ENCODE results near the gene HOXC12.

Gene HOXC12

GRCh38 chr12:53927220-53928029, 27.3 kb upstream of the HOXC12 start:
- Histone ChIP-seq H2BK5ac (ENCODE audit: low read depth, low read length, poor library complexity) (no peak overlapping the region), H3K27me3 (ENCODE audit: insufficient read depth, low read length) (peaks cover 63% of the 10 kb centered on the region), H3K79me2 (ENCODE audit: control insufficient read depth, insufficient read depth, low read length, poor library complexity) (no peaks in the 10 kb centered on the region), H4K91ac (ENCODE audit: low read depth, low read length) (peak overlapping the region; percentile 2), H2BK12ac (ENCODE audit: low read length) (no peak overlapping the region), H3K36me3 (ENCODE audit: control insufficient read depth in 1 of 2, insufficient read depth in 2 of 2, low read length in 2 of 2) (no peaks in the 10 kb centered on the region), H4K12ac (ENCODE audit: low read depth, low read length) (no peak overlapping the region), H3K23ac (ENCODE audit: low read length) (peak overlapping the region; percentile 2), H3K4me2 (ENCODE audit: low read length) (peak overlapping the region; percentile 22), H3K4ac (ENCODE audit: low read depth, low read length) (no peak overlapping the region), H3K14ac (ENCODE audit: low read length) (no peak overlapping the region), H4K8ac (ENCODE audit: low read depth, low read length) (no peak overlapping the region), H3K4me1 (ENCODE audit: control insufficient read depth in 1 of 2, insufficient read depth in 2 of 2, low read length in 2 of 2) (peaks cover 0 to 6% of the 10 kb centered on the region in 2 experiments), H3K9ac (ENCODE audit: low read length) (no peak overlapping the region), H3K4me3 (ENCODE audit: low read depth, low read length) (no peak overlapping the region), H3K27ac (ENCODE audit: low read depth, low read length) (no peak overlapping the region), H3K9me3 (ENCODE audit: insufficient read depth, low read depth, low read length) (peaks cover 7% of the 10 kb centered on the region), H2BK120ac (ENCODE audit: insufficient read depth, low read length, poor library complexity) (no peak overlapping the region), H2AK5ac (ENCODE audit: low read length) (no peak overlapping the region), H2AFZ (ENCODE audit: insufficient read depth, low read length, poor library complexity) (no peak overlapping the region), H3K18ac (ENCODE audit: low read length) (no peak overlapping the region), H3K79me1 (ENCODE audit: low read length) (no peaks in the 10 kb centered on the region)
- no CpG with 5 or more reads among the region's 45 CpGs for WGBS (ENCODE audit: extremely low coverage, insufficient coverage, insufficient read length)
- DNase-seq, result no peak

DNA sequence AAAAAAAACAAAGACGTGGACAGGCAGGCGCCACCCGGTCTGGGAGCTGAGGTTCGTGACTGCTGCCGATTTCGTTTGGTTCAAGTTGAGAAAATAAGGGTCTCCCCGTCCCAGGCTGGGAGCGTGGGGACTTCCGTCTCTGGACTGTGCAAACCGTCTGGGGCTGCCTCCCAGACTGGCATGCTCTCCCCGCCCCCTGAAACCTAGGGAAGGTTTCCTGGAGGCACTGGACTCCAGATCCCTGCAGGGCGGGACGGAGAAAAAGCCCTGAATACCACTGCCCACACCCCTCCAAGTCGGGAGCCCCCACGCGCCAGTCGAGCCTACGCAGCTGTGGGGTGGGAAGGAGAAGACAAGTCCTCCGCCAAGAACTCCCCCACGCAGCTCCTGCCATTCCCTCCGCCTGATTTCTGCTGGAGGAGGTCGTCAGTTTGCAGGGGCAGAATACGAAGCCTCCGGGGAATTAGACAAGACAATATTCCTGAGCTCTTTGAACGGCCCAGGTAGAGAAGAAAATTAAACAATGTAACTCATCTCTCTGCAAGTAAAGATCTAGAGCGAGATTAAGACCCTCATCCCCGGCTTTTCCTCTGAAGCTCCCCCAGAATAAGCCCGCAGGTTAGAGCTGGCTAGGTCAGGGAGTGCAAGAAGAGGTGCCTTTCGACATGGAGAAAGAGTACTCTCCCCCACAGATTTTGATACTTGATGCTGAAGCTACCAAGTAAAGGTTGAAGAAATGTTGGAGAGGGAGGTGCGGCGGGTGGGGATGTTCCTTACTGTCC, 26.5 kb upstream of the HOXC12 start:
- H3K18ac ChIP-seq (ENCODE audit: low read length), result no peak overlapping the region
- H2BK12ac ChIP-seq (ENCODE audit: low read length), result no peak overlapping the region
- H2AK5ac ChIP-seq (ENCODE audit: low read length), result no peak overlapping the region
- no peak overlapping the region for H3K14ac ChIP-seq (ENCODE audit: low read length)
- WGBS (ENCODE audit: extremely low coverage, insufficient coverage, insufficient read length), result no CpG with 5 or more reads among the region's 31 CpGs
- no peak overlapping the region for H2BK5ac ChIP-seq (ENCODE audit: low read depth, low read length, poor library complexity)
- H4K12ac ChIP-seq (ENCODE audit: low read depth, low read length), result no peak overlapping the region
- H3K23ac ChIP-seq (ENCODE audit: low read length), result no peak overlapping the region
- H3K9me3 ChIP-seq (ENCODE audit: insufficient read depth, low read depth, low read length), result peaks cover 7% of the 10 kb centered on the region
- no peaks in the 10 kb centered on the region for H3K79me2 ChIP-seq (ENCODE audit: control insufficient read depth, insufficient read depth, low read length, poor library complexity)
- no peak overlapping the region for H2BK120ac ChIP-seq (ENCODE audit: insufficient read depth, low read length, poor library complexity)
- peaks cover 66% of the 10 kb centered on the region for H3K27me3 ChIP-seq (ENCODE audit: insufficient read depth, low read length)
- no peak overlapping the region for H4K91ac ChIP-seq (ENCODE audit: low read depth, low read length)
- H3K4me2 ChIP-seq (ENCODE audit: low read length), result peak overlapping the region; percentile 22
- H3K27ac ChIP-seq (ENCODE audit: low read depth, low read length), result no peak overlapping the region
- H3K79me1 ChIP-seq (ENCODE audit: low read length), result no peaks in the 10 kb centered on the region
- H3K9ac ChIP-seq (ENCODE audit: low read length), result no peak overlapping the region
- no peak overlapping the region for H2AFZ ChIP-seq (ENCODE audit: insufficient read depth, low read length, poor library complexity)
- H3K4me1 ChIP-seq (ENCODE audit: control insufficient read depth in 1 of 2, insufficient read depth in 2 of 2, low read length in 2 of 2), result peaks cover 0 to 6% of the 10 kb centered on the region in 2 experiments
- H3K36me3 ChIP-seq (ENCODE audit: control insufficient read depth in 1 of 2, insufficient read depth in 2 of 2, low read length in 2 of 2), result no peaks in the 10 kb centered on the region
- H4K8ac ChIP-seq (ENCODE audit: low read depth, low read length), result no peak overlapping the region
- no peak overlapping the region for H3K4me3 ChIP-seq (ENCODE audit: low read depth, low read length)
- no peak for DNase-seq
- H3K4ac ChIP-seq (ENCODE audit: low read depth, low read length), result no peak overlapping the region

GRCh38 chr12:53929527-53929926, 25.2 kb upstream of the HOXC12 start:
- peaks cover 7% of the 10 kb centered on the region for H3K9me3 ChIP-seq (ENCODE audit: insufficient read depth, low read depth, low read length)
- no peak overlapping the region for H3K18ac ChIP-seq (ENCODE audit: low read length)
- no peak overlapping the region for H2BK12ac ChIP-seq (ENCODE audit: low read length)
- H3K4me3 ChIP-seq (ENCODE audit: low read depth, low read length), result no peak overlapping the region
- H3K4me2 ChIP-seq (ENCODE audit: low read length), result no peak overlapping the region
- H4K12ac ChIP-seq (ENCODE audit: low read depth, low read length), result no peak overlapping the region
- H3K79me1 ChIP-seq (ENCODE audit: low read length), result no peaks in the 10 kb centered on the region
- H3K4ac ChIP-seq (ENCODE audit: low read depth, low read length), result no peak overlapping the region
- no peak overlapping the region for H4K8ac ChIP-seq (ENCODE audit: low read depth, low read length)
- H4K91ac ChIP-seq (ENCODE audit: low read depth, low read length), result no peak overlapping the region
- WGBS (ENCODE audit: extremely low coverage, insufficient coverage, insufficient read length), result no CpG with 5 or more reads among the region's 4 CpGs
- peaks cover 79% of the 10 kb centered on the region for H3K27me3 ChIP-seq (ENCODE audit: insufficient read depth, low read length)
- H2BK5ac ChIP-seq (ENCODE audit: low read depth, low read length, poor library complexity), result no peak overlapping the region
- no peaks in the 10 kb centered on the region for H3K36me3 ChIP-seq (ENCODE audit: control insufficient read depth in 1 of 2, insufficient read depth in 2 of 2, low read length in 2 of 2)
- H2BK120ac ChIP-seq (ENCODE audit: insufficient read depth, low read length, poor library complexity), result no peak overlapping the region
- H3K9ac ChIP-seq (ENCODE audit: low read length), result no peak overlapping the region
- no peak overlapping the region for H3K14ac ChIP-seq (ENCODE audit: low read length)
- no peaks in the 10 kb centered on the region for H3K79me2 ChIP-seq (ENCODE audit: control insufficient read depth, insufficient read depth, low read length, poor library complexity)
- H3K27ac ChIP-seq (ENCODE audit: low read depth, low read length), result no peak overlapping the region
- no peak for DNase-seq
- no peak overlapping the region for H2AK5ac ChIP-seq (ENCODE audit: low read length)
- H3K4me1 ChIP-seq (ENCODE audit: control insufficient read depth in 1 of 2, insufficient read depth in 2 of 2, low read length in 2 of 2), result peaks cover 0 to 6% of the 10 kb centered on the region in 2 experiments
- H2AFZ ChIP-seq (ENCODE audit: insufficient read depth, low read length, poor library complexity), result no peak overlapping the region
- no peak overlapping the region for H3K23ac ChIP-seq (ENCODE audit: low read length)

- DNase-seq, result no peak
- no peaks in the 10 kb centered on the region for H3K79me2 ChIP-seq (ENCODE audit: control insufficient read depth, insufficient read depth, low read length, poor library complexity)
- no peak overlapping the region for H2BK120ac ChIP-seq (ENCODE audit: insufficient read depth, low read length, poor library complexity)
- no peak overlapping the region for H3K4ac ChIP-seq (ENCODE audit: low read depth, low read length)
- H3K14ac ChIP-seq (ENCODE audit: low read length), result no peak overlapping the region
- H3K79me1 ChIP-seq (ENCODE audit: low read length), result no peaks in the 10 kb centered on the region
- H4K91ac ChIP-seq (ENCODE audit: low read depth, low read length), result no peak overlapping the region
- H2AFZ ChIP-seq (ENCODE audit: insufficient read depth, low read length, poor library complexity), result no peak overlapping the region
- no peak overlapping the region for H2AK5ac ChIP-seq (ENCODE audit: low read length)
- H2BK5ac ChIP-seq (ENCODE audit: low read depth, low read length, poor library complexity), result no peak overlapping the region
- no peak overlapping the region for H3K27ac ChIP-seq (ENCODE audit: low read depth, low read length)
- WGBS (ENCODE audit: extremely low coverage, insufficient coverage, insufficient read length), result no CpG with 5 or more reads among the region's 30 CpGs
- peaks cover 82% of the 10 kb centered on the region for H3K27me3 ChIP-seq (ENCODE audit: insufficient read depth, low read length)
- H3K4me3 ChIP-seq (ENCODE audit: low read depth, low read length), result peak overlapping the region; percentile 12
- peaks cover 0 to 6% of the 10 kb centered on the region in 2 experiments for H3K4me1 ChIP-seq (ENCODE audit: control insufficient read depth in 1 of 2, insufficient read depth in 2 of 2, low read length in 2 of 2)
- H3K4me2 ChIP-seq (ENCODE audit: low read length), result peak overlapping the region; percentile 32
- no peak overlapping the region for H2BK12ac ChIP-seq (ENCODE audit: low read length)
- no peak overlapping the region for H3K9ac ChIP-seq (ENCODE audit: low read length)
- no peak overlapping the region for H3K23ac ChIP-seq (ENCODE audit: low read length)
- no peak overlapping the region for H4K8ac ChIP-seq (ENCODE audit: low read depth, low read length)
- peaks cover 7% of the 10 kb centered on the region for H3K9me3 ChIP-seq (ENCODE audit: insufficient read depth, low read depth, low read length)
- no peaks in the 10 kb centered on the region for H3K36me3 ChIP-seq (ENCODE audit: control insufficient read depth in 1 of 2, insufficient read depth in 2 of 2, low read length in 2 of 2)
- H3K18ac ChIP-seq (ENCODE audit: low read length), result no peak overlapping the region
- no peak overlapping the region for H4K12ac ChIP-seq (ENCODE audit: low read depth, low read length)
Observed at GRCh38 chr12:53930591-53931255, 24.0 kb upstream of the HOXC12 start.
